Spleen (tissue), 7 donors: Measurements from ENCODE around the gene REG4.

Experiments
- POLR2A ChIP-seq, 3 donors: fragments of 450-650 bp; IDR thresholded peaks; one replicate each; pipeline ENCODE4 v1.5.1; 2017; ENCODE audit warnings: antibody characterized with exemption in 3 of 3, mild to moderate bottlenecking in 1 of 3
- POLR2AphosphoS5 ChIP-seq, 3 donors: sonication (generic); formaldehyde crosslinking; IDR thresholded peaks; one replicate each; pipeline ENCODE4 v1.5.1; 2017; ENCODE audit warnings: antibody characterized with exemption in 3 of 3
- TF ChIP-seq, protein P1 (sequence below), 11 experiments: fragments of 200-600 bp in 7 of 11; fragments of 450-650 bp in 4 of 11; sonication (generic) in 4 of 11; IDR thresholded peaks in 8 of 11; conservative IDR thresholded peaks in 3 of 11; 1 replicate in 7 of 11; 2 replicates in 4 of 11; pipeline versions ENCODE4 v1.4.0 to v1.8.0; 2016 to 2021; ENCODE audit warnings: antibody characterized with exemption in 11 of 11, inconsistent platforms in 4 of 11, mild to moderate bottlenecking in 1 of 11
- donor health status: DM: no; HTN: no; CAD: no; lungs with moderate emphysema.
- donor health status: DM: no; HTN: no; CAD: no.
- donor health status: DM: no; HTN: no; CAD: no.

DNA sequence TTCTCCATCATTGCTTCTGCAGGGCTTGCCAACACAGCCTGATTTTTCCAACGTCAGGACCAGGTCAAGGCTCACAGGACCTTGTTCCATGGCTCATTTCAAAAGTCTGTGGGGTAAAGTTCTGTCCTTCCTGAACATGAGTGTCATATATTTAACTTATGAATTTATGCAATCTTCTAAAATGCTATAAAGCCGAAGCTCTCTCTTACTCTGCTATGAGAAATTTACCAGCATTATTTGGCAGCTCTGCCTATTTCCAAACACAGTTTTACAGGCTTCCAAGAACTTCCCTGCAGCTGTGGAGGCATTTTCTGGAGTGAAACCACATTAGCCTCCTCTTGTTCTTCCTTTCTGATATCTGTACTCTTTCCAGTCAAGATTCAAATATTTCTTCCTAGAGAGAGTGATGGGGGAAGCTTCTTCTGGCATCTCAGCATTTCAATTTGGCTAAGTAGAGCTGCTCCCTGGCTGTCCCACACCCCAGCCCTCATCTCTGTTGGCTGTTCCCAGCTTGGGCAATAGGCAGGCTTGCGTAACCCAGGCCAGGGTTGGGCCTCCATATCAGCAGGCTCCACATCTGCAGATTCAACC is 27.0 kb downstream of the REG4 start:
- TF ChIP-seq, protein P1, sequence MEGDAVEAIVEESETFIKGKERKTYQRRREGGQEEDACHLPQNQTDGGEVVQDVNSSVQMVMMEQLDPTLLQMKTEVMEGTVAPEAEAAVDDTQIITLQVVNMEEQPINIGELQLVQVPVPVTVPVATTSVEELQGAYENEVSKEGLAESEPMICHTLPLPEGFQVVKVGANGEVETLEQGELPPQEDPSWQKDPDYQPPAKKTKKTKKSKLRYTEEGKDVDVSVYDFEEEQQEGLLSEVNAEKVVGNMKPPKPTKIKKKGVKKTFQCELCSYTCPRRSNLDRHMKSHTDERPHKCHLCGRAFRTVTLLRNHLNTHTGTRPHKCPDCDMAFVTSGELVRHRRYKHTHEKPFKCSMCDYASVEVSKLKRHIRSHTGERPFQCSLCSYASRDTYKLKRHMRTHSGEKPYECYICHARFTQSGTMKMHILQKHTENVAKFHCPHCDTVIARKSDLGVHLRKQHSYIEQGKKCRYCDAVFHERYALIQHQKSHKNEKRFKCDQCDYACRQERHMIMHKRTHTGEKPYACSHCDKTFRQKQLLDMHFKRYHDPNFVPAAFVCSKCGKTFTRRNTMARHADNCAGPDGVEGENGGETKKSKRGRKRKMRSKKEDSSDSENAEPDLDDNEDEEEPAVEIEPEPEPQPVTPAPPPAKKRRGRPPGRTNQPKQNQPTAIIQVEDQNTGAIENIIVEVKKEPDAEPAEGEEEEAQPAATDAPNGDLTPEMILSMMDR (IDR thresholded peaks at IDR 0.05 in 8 of 11, conservative IDR thresholded peaks at IDR 0.05 in 3 of 11): no peak
- no peak for TF ChIP-seq POLR2A (IDR thresholded peaks at IDR 0.05)
- no peak for TF ChIP-seq POLR2AphosphoS5 (IDR thresholded peaks at IDR 0.05)
